HEK293 (cell line): Measurements from ENCODE around the gene CD68.

Experiments used
- CTCF ChIP-seq: fragments of 450-650 bp; formaldehyde crosslinking; IDR thresholded peaks from 2 replicates; pipeline ENCODE4 v1.5.1; 2016; ENCODE audit warnings: missing biosample characterization, missing genetic modification characterization
- GLI2 ChIP-seq: fragments of 450-650 bp; formaldehyde crosslinking; IDR thresholded peaks from 2 replicates; pipeline ENCODE4; 2017; ENCODE audit warnings: missing biosample characterization, missing genetic modification characterization, low read depth, borderline replicate concordance
- HOXC10 ChIP-seq: sonication (generic); formaldehyde crosslinking; IDR thresholded peaks from 2 replicates; pipeline ENCODE4 v1.8.1; 2023; ENCODE audit warnings: mild to moderate bottlenecking, missing genetic modification reagents
- KLF16 ChIP-seq: fragments of 450-650 bp; formaldehyde crosslinking; IDR thresholded peaks from 2 replicates; pipeline ENCODE4 v1.5.1; 2017; ENCODE audit warnings: missing biosample characterization, missing genetic modification characterization
- PATZ1 ChIP-seq: fragments of 450-650 bp; formaldehyde crosslinking; IDR thresholded peaks from 2 replicates; pipeline ENCODE4 v1.5.1; 2016; ENCODE audit warnings: missing biosample characterization, missing genetic modification characterization
- RBAK ChIP-seq: fragments of 450-650 bp; formaldehyde crosslinking; IDR thresholded peaks from 2 replicates; pipeline ENCODE4 v1.5.1; 2016; ENCODE audit warnings: missing biosample characterization, missing genetic modification characterization
- SP3 ChIP-seq: fragments of 450-650 bp; formaldehyde crosslinking; IDR thresholded peaks from 2 replicates; pipeline ENCODE4 v1.5.1; 2016; ENCODE audit warnings: missing biosample characterization, missing genetic modification characterization
- ZBTB26 ChIP-seq: fragments of 450-650 bp; formaldehyde crosslinking; optimal IDR thresholded peaks from 2 replicates; pipeline ENCODE3; 2016; ENCODE audit warnings: missing biosample characterization, mild to moderate bottlenecking, missing genetic modification characterization
- ZNF146 ChIP-seq: fragments of 450-650 bp; formaldehyde crosslinking; IDR thresholded peaks from 2 replicates; pipeline ENCODE4 v1.5.1; 2016; ENCODE audit warnings: missing biosample characterization, missing genetic modification characterization
- ZNF148 ChIP-seq: fragments of 450-650 bp; formaldehyde crosslinking; IDR thresholded peaks from 2 replicates; pipeline ENCODE4 v1.5.0; 2017; ENCODE audit warnings: missing biosample characterization, missing genetic modification characterization, borderline replicate concordance
- ZNF175 ChIP-seq: fragments of 450-650 bp; formaldehyde crosslinking; IDR thresholded peaks from 2 replicates; pipeline ENCODE4 v1.5.1; 2016; ENCODE audit warnings: missing biosample characterization, missing genetic modification characterization
- ZNF2 ChIP-seq: fragments of 450-650 bp; formaldehyde crosslinking; IDR thresholded peaks from 2 replicates; pipeline ENCODE4 v1.5.1; 2016; ENCODE audit warnings: missing biosample characterization, missing genetic modification characterization
- ZNF324 ChIP-seq: fragments of 450-650 bp; formaldehyde crosslinking; IDR thresholded peaks from 2 replicates; pipeline ENCODE4 v1.5.1; 2016; ENCODE audit warnings: missing biosample characterization, missing genetic modification characterization
- ZNF513 ChIP-seq: fragments of 450-650 bp; IDR thresholded peaks from 2 replicates; pipeline ENCODE4 v1.5.1; 2018; ENCODE audit warnings: missing biosample characterization, missing genetic modification characterization
- ZNF514 ChIP-seq: fragments of 450-650 bp; formaldehyde crosslinking; IDR thresholded peaks from 2 replicates; pipeline ENCODE4 v1.5.1; 2016; ENCODE audit warnings: missing biosample characterization, missing genetic modification characterization
- ZNF544 ChIP-seq: fragments of 450-650 bp; formaldehyde crosslinking; IDR thresholded peaks from 2 replicates; pipeline ENCODE4 v1.5.0; 2017; ENCODE audit warnings: missing biosample characterization, missing genetic modification characterization
- ZNF561 ChIP-seq: fragments of 450-650 bp; IDR thresholded peaks from 2 replicates; pipeline ENCODE4 v1.5.1; 2018; ENCODE audit warnings: missing biosample characterization, missing genetic modification characterization, borderline replicate concordance
- ZNF585B ChIP-seq: fragments of 450-650 bp; formaldehyde crosslinking; IDR thresholded peaks from 2 replicates; pipeline ENCODE4 v1.5.1; 2016; ENCODE audit warnings: missing biosample characterization, missing genetic modification characterization
- ZNF645 ChIP-seq: fragments of 450-650 bp; formaldehyde crosslinking; IDR thresholded peaks from 2 replicates; pipeline ENCODE4; 2016; ENCODE audit warnings: missing biosample characterization, missing genetic modification characterization
- ZNF670 ChIP-seq: fragments of 450-650 bp; formaldehyde crosslinking; IDR thresholded peaks from 2 replicates; pipeline ENCODE4 v1.5.1; 2016; ENCODE audit warnings: missing biosample characterization, missing genetic modification characterization, low read depth
- ZNF76 ChIP-seq: fragments of 450-650 bp; formaldehyde crosslinking; IDR thresholded peaks from 2 replicates; pipeline ENCODE4; 2016; ENCODE audit warnings: low read depth, missing biosample characterization, missing genetic modification characterization, borderline replicate concordance
- ZNF776 ChIP-seq: fragments of 450-650 bp; formaldehyde crosslinking; IDR thresholded peaks from 2 replicates; pipeline ENCODE4 v1.5.0; 2017; ENCODE audit warnings: missing biosample characterization, missing genetic modification characterization, borderline replicate concordance
- ZSCAN16 ChIP-seq: fragments of 450-650 bp; formaldehyde crosslinking; IDR thresholded peaks from 2 replicates; pipeline ENCODE4 v1.5.1; 2016; ENCODE audit warnings: missing biosample characterization, missing genetic modification characterization

The CD68 gene

GRCh38 chr17:7614425-7615264 lies 35.2 kb downstream of the CD68 start, which contains the start of gene FXR2 (continued):
- TF ChIP-seq ZNF514 (tag by site-specific recombination) (no peak), ZNF585B (no peak), ZNF148 (tag by site-specific recombination) (no peak), KLF16 (no peak), ZNF776 (no peak), ZNF76 (tag by site-specific recombination) (peak; percentile 17; the same call in 1 of the 2 replicates), CTCF (peak; percentile 94), ZBTB26 (tag by site-specific recombination) (peak; percentile 66), ZNF146 (no peak), RBAK (tag by site-specific recombination) (no peak), ZNF561 (tag by site-specific recombination) (peak; percentile 39; the same call in 1 of the 2 replicates), ZSCAN16 (tag by site-specific recombination) (no peak), ZNF2 (tag by site-specific recombination) (no peak), SP3 (tag by site-specific recombination) (peak; percentile 92), GLI2 (tag by site-specific recombination) (no peak), ZNF175 (tag by site-specific recombination) (no peak), ZNF324 (tag by site-specific recombination) (no peak), ZNF670 (tag by site-specific recombination) (no peak), ZNF544 (no peak), ZNF645 (tag by site-specific recombination) (no peak), ZNF513 (tag by site-specific recombination) (no peak), PATZ1 (tag by site-specific recombination) (peak; percentile 19; the same call in 1 of the 2 replicates), HOXC10 (peak; percentile 85; the same call in 1 of the 2 replicates)
